GM23338 (cell line): ENCODE results near the gene BPTF. TPM values are rescaled to one million over a fixed set of nuclear protein-coding genes. Genes with fewer than 3 reads are reported as not detected.
"Not testable (repeated sequence)": the region's sequence is repeated elsewhere in the genome, so short reads cannot be mapped to it uniquely, and the experiment has no call there.

ENCODE experiments used
- ATAC-seq: fragments of 200-7000 bp; cut with Tn5 transposase; 3 replicates; pipeline ENCODE4 v1.9.1; 2020
- DNase-seq: peaks from one replicate; pipeline ENCODE4 v3.0.0-alpha.2; 2015; ENCODE audit warnings: low spot score
- H2AFZ ChIP-seq: fragments of 200-600 bp; sonication (generic); 2 replicates; pipeline ENCODE4 v1.8.0; 2016; ENCODE audit warnings: antibody characterized with exemption, mild to moderate bottlenecking, moderate library complexity
- H3F3A ChIP-seq: fragments of 200-600 bp; sonication (generic); replicated peaks from 2 replicates; pipeline ENCODE4 v1.8.0; 2017; ENCODE audit warnings: antibody characterized with exemption, mixed run types, low read depth
- H3K27ac ChIP-seq: fragments of 200-600 bp; sonication (generic); 2 replicates; pipeline ENCODE4 v1.6.1; 2016; ENCODE audit warnings: low read depth
- H3K27me3 ChIP-seq: fragments of 200-600 bp; sonication (generic); 2 replicates; pipeline ENCODE4 v1.8.0; 2016; ENCODE audit warnings: mild to moderate bottlenecking, mixed run types, moderate library complexity; ENCODE audit not compliant: insufficient read depth
- H3K36me3 ChIP-seq: fragments of 200-600 bp; sonication (generic); 2 replicates; pipeline ENCODE4 v1.8.0; 2016; ENCODE audit warnings: mild to moderate bottlenecking; ENCODE audit not compliant: insufficient read depth
- H3K4me1 ChIP-seq: fragments of 200-600 bp; sonication (generic); 2 replicates; pipeline ENCODE4 v1.8.0; 2016; ENCODE audit warnings: mild to moderate bottlenecking, moderate library complexity; ENCODE audit not compliant: insufficient read depth
- H3K4me2 ChIP-seq: fragments of 200-600 bp; sonication (generic); 2 replicates; pipeline ENCODE4 v1.7.1; 2017; ENCODE audit warnings: mixed run types
- H3K4me3 ChIP-seq: fragments of 200-600 bp; sonication (generic); 2 replicates; pipeline ENCODE4 v1.6.1; 2016; ENCODE audit warnings: mixed run types
- H3K79me2 ChIP-seq: fragments of 200-600 bp; sonication (generic); replicated peaks from 2 replicates; pipeline ENCODE4 v1.8.0; 2017; ENCODE audit warnings: mild to moderate bottlenecking; ENCODE audit not compliant: insufficient read depth
- H3K9me2 ChIP-seq: fragments of 200-600 bp; sonication (generic); 2 replicates; pipeline ENCODE4 v1.8.0; 2017; ENCODE audit not compliant: insufficient read depth
- H4K20me1 ChIP-seq: fragments of 200-600 bp; sonication (generic); replicated peaks from 2 replicates; pipeline ENCODE4 v1.8.0; 2017; ENCODE audit warnings: mild to moderate bottlenecking; ENCODE audit not compliant: insufficient read depth
- H3K27ac Mint-ChIP-seq: 2 replicates; pipeline ENCODE4 v1.8.0; 2020; ENCODE audit warnings: inconsistent platforms, mild to moderate bottlenecking, moderate library complexity, mixed read lengths
- H3K27me3 Mint-ChIP-seq: 3 replicates; pipeline ENCODE4 v1.8.0; 2022; ENCODE audit warnings: low read depth, mild to moderate bottlenecking, moderate library complexity, mixed read lengths, inconsistent platforms; ENCODE audit not compliant: insufficient read depth, poor library complexity
- H3K36me3 Mint-ChIP-seq: 3 replicates; pipeline ENCODE4 v1.8.0; 2021; ENCODE audit warnings: low read depth, mild to moderate bottlenecking, inconsistent platforms, moderate library complexity, mixed read lengths
- H3K4me1 Mint-ChIP-seq: 3 replicates; pipeline ENCODE4 v1.8.0; 2020; ENCODE audit warnings: mild to moderate bottlenecking, inconsistent platforms, mixed read lengths
- H3K4me3 Mint-ChIP-seq: 3 replicates; pipeline ENCODE4 v1.8.0; 2021; ENCODE audit warnings: moderate library complexity, mild to moderate bottlenecking, inconsistent platforms, mixed read lengths
- H3K9me3 Mint-ChIP-seq: 3 replicates; pipeline ENCODE4 v1.8.0; 2020; ENCODE audit warnings: moderate library complexity, mild to moderate bottlenecking, inconsistent platforms, mixed read lengths
- EZH2 ChIP-seq: fragments of 200-600 bp; sonication (generic); IDR thresholded peaks from one replicate; pipeline ENCODE4 v1.8.0; 2017; ENCODE audit warnings: antibody characterized with exemption, mild to moderate bottlenecking, low read depth; ENCODE audit not compliant: unreplicated experiment
- EZH2phosphoT487 ChIP-seq: fragments of 200-600 bp; sonication (generic); IDR thresholded peaks from one replicate; pipeline ENCODE4 v1.8.1; 2018; ENCODE audit warnings: antibody characterized with exemption; ENCODE audit not compliant: unreplicated experiment
- JUNB ChIP-seq: IDR thresholded peaks from one replicate; pipeline ENCODE4 v1.6.1; 2016; ENCODE audit warnings: antibody characterized with exemption; ENCODE audit not compliant: unreplicated experiment
- POLR2AphosphoS5 ChIP-seq: IDR thresholded peaks from 2 replicates; pipeline ENCODE4 v1.6.1; 2016; ENCODE audit warnings: antibody characterized with exemption, low read depth
- REST ChIP-seq: IDR thresholded peaks from one replicate; pipeline ENCODE4 v1.6.1; 2018; ENCODE audit warnings: antibody characterized with exemption; ENCODE audit not compliant: unreplicated experiment
- ZNF114 ChIP-seq: fragments of 250-450 bp; sonication (Bioruptor Pico); IDR thresholded peaks from 2 replicates; pipeline ENCODE4 v1.5.0; 2020; ENCODE audit warnings: mild to moderate bottlenecking, moderate library complexity
- ZNF331 ChIP-seq: fragments of 250-450 bp; sonication (Bioruptor Pico); IDR thresholded peaks from 2 replicates; pipeline ENCODE4 v1.5.0; 2020; ENCODE audit warnings: low read depth, mild to moderate bottlenecking, moderate library complexity
- polyA plus RNA-seq: library from polyadenylated mRNA; unstranded; fragments of >200 nt; fragmentation: Nextera tagmentation; extraction: Ambion mirVana; gene quantifications from 2 replicates; pipeline ENCODE4 v1.2.1, GENCODE V29; 2016
- total RNA-seq: library from RNA; depleted of rRNA; stranded (reverse); fragments of >200 nt; shearing (Covaris generic); gene quantifications from 2 replicates; pipeline ENCODE4 v1.2.3, GENCODE V29; 2014
- TF ChIP-seq, protein P1 (sequence below): fragments of 250-450 bp; sonication (Bioruptor Pico); IDR thresholded peaks from 2 replicates; pipeline ENCODE4 v1.5.0; 2020; ENCODE audit warnings: mild to moderate bottlenecking, moderate library complexity
- TF ChIP-seq, protein P2 (sequence below), 2 experiments: fragments of 200-600 bp in 1 of 2; sonication (generic) in 1 of 2; conservative IDR thresholded peaks; 2 replicates each; pipeline versions ENCODE4 v1.5.1 to v1.6.1; 2016 to 2017; ENCODE audit warnings: antibody characterized with exemption in 2 of 2, low read depth in 2 of 2, mild to moderate bottlenecking in 2 of 2, moderate library complexity in 1 of 2

BPTF gene
- total and polyA plus RNA-seq, 2 experiments from 2014 or later, result 161 to 179 TPM

- no peaks in the 10 kb centered on the region for H3K79me2 ChIP-seq
- Mint-ChIP-seq H3K4me3 (no peak overlapping the region), H3K27ac (peak overlapping the region; percentile 91), H3K4me1 (peaks cover 14% of the 10 kb centered on the region), H3K27me3 (peaks cover 9% of the 10 kb centered on the region), H3K36me3 (peaks cover 18% of the 10 kb centered on the region), H3K9me3 (no peaks in the 10 kb centered on the region)
- H4K20me1 ChIP-seq, result no peaks in the 10 kb centered on the region
- no peak overlapping the region for H3K4me3 ChIP-seq
- ATAC-seq, result no peak
- H3K27me3 ChIP-seq, result no peaks in the 10 kb centered on the region
- no peaks in the 10 kb centered on the region for H3K36me3 ChIP-seq
- no peak overlapping the region for H2AFZ ChIP-seq
- H3K27ac ChIP-seq, result no peak overlapping the region
- no peaks in the 10 kb centered on the region for H3K9me2 ChIP-seq
- H3F3A ChIP-seq, result no peaks in the 10 kb centered on the region
- no peak for TF ChIP-seq JUNB
- TF ChIP-seq, protein P1, sequence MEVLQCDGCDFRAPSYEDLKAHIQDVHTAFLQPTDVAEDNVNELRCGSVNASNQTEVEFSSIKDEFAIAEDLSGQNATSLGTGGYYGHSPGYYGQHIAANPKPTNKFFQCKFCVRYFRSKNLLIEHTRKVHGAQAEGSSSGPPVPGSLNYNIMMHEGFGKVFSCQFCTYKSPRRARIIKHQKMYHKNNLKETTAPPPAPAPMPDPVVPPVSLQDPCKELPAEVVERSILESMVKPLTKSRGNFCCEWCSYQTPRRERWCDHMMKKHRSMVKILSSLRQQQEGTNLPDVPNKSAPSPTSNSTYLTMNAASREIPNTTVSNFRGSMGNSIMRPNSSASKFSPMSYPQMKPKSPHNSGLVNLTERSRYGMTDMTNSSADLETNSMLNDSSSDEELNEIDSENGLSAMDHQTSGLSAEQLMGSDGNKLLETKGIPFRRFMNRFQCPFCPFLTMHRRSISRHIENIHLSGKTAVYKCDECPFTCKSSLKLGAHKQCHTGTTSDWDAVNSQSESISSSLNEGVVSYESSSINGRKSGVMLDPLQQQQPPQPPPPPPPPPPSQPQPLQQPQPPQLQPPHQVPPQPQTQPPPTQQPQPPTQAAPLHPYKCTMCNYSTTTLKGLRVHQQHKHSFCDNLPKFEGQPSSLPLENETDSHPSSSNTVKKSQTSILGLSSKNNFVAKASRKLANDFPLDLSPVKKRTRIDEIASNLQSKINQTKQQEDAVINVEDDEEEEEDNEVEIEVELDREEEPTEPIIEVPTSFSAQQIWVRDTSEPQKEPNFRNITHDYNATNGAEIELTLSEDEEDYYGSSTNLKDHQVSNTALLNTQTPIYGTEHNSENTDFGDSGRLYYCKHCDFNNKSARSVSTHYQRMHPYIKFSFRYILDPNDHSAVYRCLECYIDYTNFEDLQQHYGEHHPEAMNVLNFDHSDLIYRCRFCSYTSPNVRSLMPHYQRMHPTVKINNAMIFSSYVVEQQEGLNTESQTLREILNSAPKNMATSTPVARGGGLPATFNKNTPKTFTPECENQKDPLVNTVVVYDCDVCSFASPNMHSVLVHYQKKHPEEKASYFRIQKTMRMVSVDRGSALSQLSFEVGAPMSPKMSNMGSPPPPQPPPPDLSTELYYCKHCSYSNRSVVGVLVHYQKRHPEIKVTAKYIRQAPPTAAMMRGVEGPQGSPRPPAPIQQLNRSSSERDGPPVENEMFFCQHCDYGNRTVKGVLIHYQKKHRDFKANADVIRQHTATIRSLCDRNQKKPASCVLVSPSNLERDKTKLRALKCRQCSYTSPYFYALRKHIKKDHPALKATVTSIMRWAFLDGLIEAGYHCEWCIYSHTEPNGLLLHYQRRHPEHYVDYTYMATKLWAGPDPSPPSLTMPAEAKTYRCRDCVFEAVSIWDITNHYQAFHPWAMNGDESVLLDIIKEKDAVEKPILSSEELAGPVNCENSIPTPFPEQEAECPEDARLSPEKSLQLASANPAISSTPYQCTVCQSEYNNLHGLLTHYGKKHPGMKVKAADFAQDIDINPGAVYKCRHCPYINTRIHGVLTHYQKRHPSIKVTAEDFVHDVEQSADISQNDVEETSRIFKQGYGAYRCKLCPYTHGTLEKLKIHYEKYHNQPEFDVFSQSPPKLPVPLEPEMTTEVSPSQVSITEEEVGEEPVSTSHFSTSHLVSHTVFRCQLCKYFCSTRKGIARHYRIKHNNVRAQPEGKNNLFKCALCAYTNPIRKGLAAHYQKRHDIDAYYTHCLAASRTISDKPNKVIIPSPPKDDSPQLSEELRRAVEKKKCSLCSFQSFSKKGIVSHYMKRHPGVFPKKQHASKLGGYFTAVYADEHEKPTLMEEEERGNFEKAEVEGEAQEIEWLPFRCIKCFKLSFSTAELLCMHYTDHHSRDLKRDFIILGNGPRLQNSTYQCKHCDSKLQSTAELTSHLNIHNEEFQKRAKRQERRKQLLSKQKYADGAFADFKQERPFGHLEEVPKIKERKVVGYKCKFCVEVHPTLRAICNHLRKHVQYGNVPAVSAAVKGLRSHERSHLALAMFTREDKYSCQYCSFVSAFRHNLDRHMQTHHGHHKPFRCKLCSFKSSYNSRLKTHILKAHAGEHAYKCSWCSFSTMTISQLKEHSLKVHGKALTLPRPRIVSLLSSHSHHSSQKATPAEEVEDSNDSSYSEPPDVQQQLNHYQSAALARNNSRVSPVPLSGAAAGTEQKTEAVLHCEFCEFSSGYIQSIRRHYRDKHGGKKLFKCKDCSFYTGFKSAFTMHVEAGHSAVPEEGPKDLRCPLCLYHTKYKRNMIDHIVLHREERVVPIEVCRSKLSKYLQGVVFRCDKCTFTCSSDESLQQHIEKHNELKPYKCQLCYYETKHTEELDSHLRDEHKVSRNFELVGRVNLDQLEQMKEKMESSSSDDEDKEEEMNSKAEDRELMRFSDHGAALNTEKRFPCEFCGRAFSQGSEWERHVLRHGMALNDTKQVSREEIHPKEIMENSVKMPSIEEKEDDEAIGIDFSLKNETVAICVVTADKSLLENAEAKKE (CRISPR knock-in tag), result no peak
- TF ChIP-seq ZNF331 (CRISPR knock-in tag), result no peak
- no peak for TF ChIP-seq EZH2
- TF ChIP-seq ZNF114 (CRISPR knock-in tag), result no peak
- no peak for TF ChIP-seq EZH2phosphoT487
- TF ChIP-seq, protein P2, sequence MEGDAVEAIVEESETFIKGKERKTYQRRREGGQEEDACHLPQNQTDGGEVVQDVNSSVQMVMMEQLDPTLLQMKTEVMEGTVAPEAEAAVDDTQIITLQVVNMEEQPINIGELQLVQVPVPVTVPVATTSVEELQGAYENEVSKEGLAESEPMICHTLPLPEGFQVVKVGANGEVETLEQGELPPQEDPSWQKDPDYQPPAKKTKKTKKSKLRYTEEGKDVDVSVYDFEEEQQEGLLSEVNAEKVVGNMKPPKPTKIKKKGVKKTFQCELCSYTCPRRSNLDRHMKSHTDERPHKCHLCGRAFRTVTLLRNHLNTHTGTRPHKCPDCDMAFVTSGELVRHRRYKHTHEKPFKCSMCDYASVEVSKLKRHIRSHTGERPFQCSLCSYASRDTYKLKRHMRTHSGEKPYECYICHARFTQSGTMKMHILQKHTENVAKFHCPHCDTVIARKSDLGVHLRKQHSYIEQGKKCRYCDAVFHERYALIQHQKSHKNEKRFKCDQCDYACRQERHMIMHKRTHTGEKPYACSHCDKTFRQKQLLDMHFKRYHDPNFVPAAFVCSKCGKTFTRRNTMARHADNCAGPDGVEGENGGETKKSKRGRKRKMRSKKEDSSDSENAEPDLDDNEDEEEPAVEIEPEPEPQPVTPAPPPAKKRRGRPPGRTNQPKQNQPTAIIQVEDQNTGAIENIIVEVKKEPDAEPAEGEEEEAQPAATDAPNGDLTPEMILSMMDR (conservative IDR thresholded peaks at IDR 0.05; ENCODE audit: low read depth in 2 of 2), result no peak
- TF ChIP-seq REST, result no peak
- TF ChIP-seq POLR2AphosphoS5, result no peak
- H3K4me2 ChIP-seq, result no peak overlapping the region
- H3K4me1 ChIP-seq, result peaks cover 7% of the 10 kb centered on the region
- no peak for DNase-seq
Measured at GRCh38 chr17:67980456-67980855, 155.2 kb downstream of the BPTF start.

- not testable (repeated sequence) for H3K36me3 ChIP-seq, H2AFZ ChIP-seq, H3K79me2 ChIP-seq, DNase-seq, H3K9me2 ChIP-seq, H3K4me1 ChIP-seq, H3F3A ChIP-seq, ATAC-seq, H3K4me1 Mint-ChIP-seq, H3K27me3 Mint-ChIP-seq, H3K9me3 Mint-ChIP-seq, H3K4me3 ChIP-seq, H3K27ac ChIP-seq, H4K20me1 ChIP-seq, H3K4me2 ChIP-seq, H3K27ac Mint-ChIP-seq, H3K4me3 Mint-ChIP-seq, H3K27me3 ChIP-seq
- H3K36me3 Mint-ChIP-seq, result peaks cover 15% of the 10 kb centered on the region
Measured at GRCh38 chr17:67980883-67981282, 155.6 kb downstream of the BPTF start.
